ENCODE measurements around the gene TBX15. TPM values are rescaled to one million over a fixed set of nuclear protein-coding genes. Genes with fewer than 3 reads are reported as not detected.
A peak's percentile ranks its signal among the peaks of the same experiment; 100 is the strongest.

TBX15 gene
- total RNA-seq, 1 donor from 2014 or later: 0.15 TPM

- no peak for TF ChIP-seq CTCF (IDR thresholded peaks at IDR 0.05)
- H3K36me3 ChIP-seq: no peaks in the 10 kb centered on the region
- H3K27me3 ChIP-seq (ENCODE audit: low read depth): no peaks in the 10 kb centered on the region
- no peaks in the 10 kb centered on the region for H3K9me3 ChIP-seq
- no peaks in the 10 kb centered on the region for H3K4me1 ChIP-seq
- H3K4me3 ChIP-seq: no peak overlapping the region
- intact Hi-C loops (cut with DNase I): no loop called here
- ATAC-seq: no peak
- no peak for DNase-seq
- H3K27ac ChIP-seq: no peak overlapping the region
These were observed 125.4 kb downstream of the TBX15 start for GRCh38 chr1:118862755-118863154.

- Histone ChIP-seq H3K36me3 (no peaks in the 10 kb centered on the region), H3K27me3 (ENCODE audit: low read depth) (no peaks in the 10 kb centered on the region), H3K27ac (no peak overlapping the region), H3K4me1 (no peaks in the 10 kb centered on the region), H3K9me3 (no peaks in the 10 kb centered on the region), H3K4me3 (no peak overlapping the region)
- intact Hi-C loops (cut with DNase I): no loop called here
- no peak for TF ChIP-seq CTCF (IDR thresholded peaks at IDR 0.05)
- ATAC-seq: no peak
- no peak for DNase-seq
These were observed 126.9 kb downstream of the TBX15 start for GRCh38 chr1:118861216-118861615.

- H3K4me1 ChIP-seq: no peaks in the 10 kb centered on the region
- H3K27ac ChIP-seq: no peak overlapping the region
- H3K27me3 ChIP-seq (ENCODE audit: low read depth): no peaks in the 10 kb centered on the region
- H3K4me3 ChIP-seq: no peak overlapping the region
- H3K9me3 ChIP-seq: no peaks in the 10 kb centered on the region
- no peaks in the 10 kb centered on the region for H3K36me3 ChIP-seq
- ATAC-seq: no peak
- intact Hi-C loops (cut with DNase I): no loop called here
- DNase-seq: no peak
- TF ChIP-seq CTCF (IDR thresholded peaks at IDR 0.05): no peak
These were observed 128.1 kb downstream of the TBX15 start for GRCh38 chr1:118859999-118860398.

GRCh38 chr1:118846443-118846842, 141.7 kb downstream of the TBX15 start:
- no peak overlapping the region for H3K27ac ChIP-seq
- H3K4me1 ChIP-seq: no peaks in the 10 kb centered on the region
- H3K36me3 ChIP-seq: no peaks in the 10 kb centered on the region
- TF ChIP-seq CTCF (IDR thresholded peaks at IDR 0.05): no peak
- no peak for ATAC-seq
- no peaks in the 10 kb centered on the region for H3K9me3 ChIP-seq
- H3K4me3 ChIP-seq: no peak overlapping the region
- intact Hi-C loops (cut with DNase I): no loop called here
- no peaks in the 10 kb centered on the region for H3K27me3 ChIP-seq (ENCODE audit: low read depth)
- DNase-seq: no peak

GRCh38 chr1:118842452-118843201, 145.5 kb downstream of the TBX15 start:
- no peaks in the 10 kb centered on the region for H3K9me3 ChIP-seq
- TF ChIP-seq CTCF (IDR thresholded peaks at IDR 0.05): no peak
- intact Hi-C loops (cut with DNase I): no loop called here
- H3K4me1 ChIP-seq: no peaks in the 10 kb centered on the region
- no peak overlapping the region for H3K4me3 ChIP-seq
- no peaks in the 10 kb centered on the region for H3K36me3 ChIP-seq
- DNase-seq (peak; percentile 68), ATAC-seq (peak; percentile 80 to 88)
- no peak overlapping the region for H3K27ac ChIP-seq
- H3K27me3 ChIP-seq (ENCODE audit: low read depth): no peaks in the 10 kb centered on the region

Measured in lower lobe of right lung (tissue), 2 donors.